Measurements from ENCODE around the gene PRAMEF2. TPM values are rescaled to one million over a fixed set of nuclear protein-coding genes. Genes with fewer than 3 reads are reported as not detected.
"Not testable (repeated sequence)": the region's sequence is repeated elsewhere in the genome, so short reads cannot be mapped to it uniquely, and the experiment has no call there.

PRAMEF2 gene
- total RNA-seq, 2 donors from 2014 or later, result not detected

GRCh38 chr1:12851779-12852178 lies 5.1 kb upstream of the PRAMEF2 start:
- WGBS, 2 donors, result 35 to 50% methylated on average over 2 to 4 of the region's 4 CpGs

GRCh38 chr1:12863131-12863880 lies 6.4 kb downstream of the PRAMEF2 start:
- H3K27me3 ChIP-seq; H3K4me3 ChIP-seq; ATAC-seq; intact Hi-C loops (cut with DNase I); H3K4me1 ChIP-seq; DNase-seq; H3K36me3 ChIP-seq (replicated peaks in 1 of 2; ENCODE audit: insufficient read depth in 1 of 2, low read depth in 2 of 2); H3K9me3 ChIP-seq; H3K27ac ChIP-seq: not testable (repeated sequence)
- 65% methylated on average over 3 of the region's 7 CpGs; no CpG with 5 or more reads in 1 of the 2 donors for WGBS, 2 donors

More at GRCh38 chr1:12851779-12852178, 5.1 kb upstream of the PRAMEF2 start:
- DNase-seq (no peak), ATAC-seq (no peak)
- TF ChIP-seq CTCF (IDR thresholded peaks at IDR 0.05), result no peak
- no peak for TF ChIP-seq POLR2A (IDR thresholded peaks at IDR 0.05)
- Histone ChIP-seq H3K36me3 (replicated peaks in 1 of 2; ENCODE audit: insufficient read depth in 1 of 2, low read depth in 2 of 2) (no peaks in the 10 kb centered on the region), H3K4me1 (no peaks in the 10 kb centered on the region), H3K27me3 (no peaks in the 10 kb centered on the region), H3K9me3 (no peaks in the 10 kb centered on the region), H3K4me3 (no peak overlapping the region), H3K27ac (no peak overlapping the region)
- intact Hi-C loops (cut with DNase I), result no loop called here

- H3K27me3 ChIP-seq; intact Hi-C loops (cut with DNase I); H3K9me3 ChIP-seq; H3K27ac ChIP-seq; ATAC-seq; DNase-seq; H3K4me1 ChIP-seq; H3K4me3 ChIP-seq; H3K36me3 ChIP-seq (replicated peaks in 1 of 2; ENCODE audit: insufficient read depth in 1 of 2, low read depth in 2 of 2): not testable (repeated sequence)
- 69% methylated on average over 4 of the region's 4 CpGs; no CpG with 5 or more reads in 1 of the 2 donors for WGBS, 2 donors
Measured at GRCh38 chr1:12878453-12878852, 21.6 kb downstream of the PRAMEF2 start.

- intact Hi-C loops (cut with DNase I); H3K27me3 ChIP-seq; ATAC-seq; H3K36me3 ChIP-seq (replicated peaks in 1 of 2; ENCODE audit: insufficient read depth in 1 of 2, low read depth in 2 of 2); H3K4me1 ChIP-seq; H3K27ac ChIP-seq; H3K9me3 ChIP-seq; DNase-seq; H3K4me3 ChIP-seq: not testable (repeated sequence)
- 47 to 50% methylated on average over 2 to 3 of the region's 3 CpGs for WGBS, 2 donors
Measured at GRCh38 chr1:12886101-12886500, 29.2 kb downstream of the PRAMEF2 start, which contains the start of gene PRAMEF4. Gene PRAMEF4 (minus strand): TSS chr1:12886201. CDS start chr1:12883394, 2,807 bp downstream.

- H3K27me3 ChIP-seq; H3K36me3 ChIP-seq (replicated peaks in 1 of 2; ENCODE audit: insufficient read depth in 1 of 2, low read depth in 2 of 2); ATAC-seq; DNase-seq; H3K27ac ChIP-seq; H3K4me3 ChIP-seq; intact Hi-C loops (cut with DNase I); H3K4me1 ChIP-seq; H3K9me3 ChIP-seq: not testable (repeated sequence)
- WGBS, 2 donors, result 50% methylated on average over 1 of the region's 1 CpG; no CpG with 5 or more reads in 1 of the 2 donors
Measured at GRCh38 chr1:12898170-12898569, 41.3 kb downstream of the PRAMEF2 start, which contains the start of gene PRAMEF10. Gene PRAMEF10 (minus strand): TSS chr1:12898270. CDS start chr1:12895847, 2,423 bp downstream.

GRCh38 chr1:12899186-12899585 lies 42.3 kb downstream of the PRAMEF2 start:
- ATAC-seq; H3K9me3 ChIP-seq; DNase-seq; H3K36me3 ChIP-seq (replicated peaks in 1 of 2; ENCODE audit: insufficient read depth in 1 of 2, low read depth in 2 of 2); H3K27ac ChIP-seq; H3K4me1 ChIP-seq; H3K4me3 ChIP-seq; intact Hi-C loops (cut with DNase I); H3K27me3 ChIP-seq: not testable (repeated sequence)

- H3K36me3 ChIP-seq (replicated peaks in 1 of 2; ENCODE audit: insufficient read depth in 1 of 2, low read depth in 2 of 2); ATAC-seq; H3K4me3 ChIP-seq; H3K27ac ChIP-seq; H3K4me1 ChIP-seq; H3K27me3 ChIP-seq; H3K9me3 ChIP-seq; DNase-seq; intact Hi-C loops (cut with DNase I): not testable (repeated sequence)
- WGBS, 2 donors, result 80% methylated on average over 1 of the region's 5 CpGs; no CpG with 5 or more reads in 1 of the 2 donors
Measured at GRCh38 chr1:12903793-12904572, 47.1 kb downstream of the PRAMEF2 start.

Other genes starting within 250 kb of the PRAMEF2 start
- 100 to 1,000 TPM in 1 of 2 donors, 10 to 100 TPM in 1; 81.7 to 104 TPM for gene DHRS3, start 238.9 kb upstream of the PRAMEF2 start, total RNA-seq
- not detected for gene AADACL4, start 213.0 kb upstream of the PRAMEF2 start, total RNA-seq
- gene AADACL3, start 141.0 kb upstream of the PRAMEF2 start, total RNA-seq, result not detected
- not detected for gene CFAP107, start 110.9 kb upstream of the PRAMEF2 start, total RNA-seq
- not detected for gene PRAMEF12, start 83.3 kb upstream of the PRAMEF2 start, total RNA-seq
- gene PRAMEF1, start 65.7 kb upstream of the PRAMEF2 start, total RNA-seq, result not detected
- not detected for gene PRAMEF11, start 25.7 kb upstream of the PRAMEF2 start, total RNA-seq
- not detected for gene HNRNPCL1, start 8.4 kb upstream of the PRAMEF2 start, total RNA-seq
- not detected for gene PRAMEF4, start 29.1 kb downstream of the PRAMEF2 start, total RNA-seq
- not detected for gene PRAMEF10, start 41.2 kb downstream of the PRAMEF2 start, total RNA-seq
- gene PRAMEF7, start 59.5 kb downstream of the PRAMEF2 start, total RNA-seq, result not detected
- gene PRAMEF6, start 90.5 kb downstream of the PRAMEF2 start, total RNA-seq, result not detected
- gene PRAMEF27, start 199.5 kb downstream of the PRAMEF2 start, total RNA-seq, result not detected
- not detected for gene HNRNPCL3, start 203.7 kb downstream of the PRAMEF2 start, total RNA-seq
- not detected for gene PRAMEF25, start 213.7 kb downstream of the PRAMEF2 start, total RNA-seq